Left ventricle myocardium inferior (tissue), 1 donor: Measurements from ENCODE around the gene ANKIB1. TPM values are rescaled to one million over a fixed set of nuclear protein-coding genes. Genes with fewer than 3 reads are reported as not detected.

Experiments used
- DNase-seq: peaks from one replicate; pipeline ENCODE4 v3.0.0-alpha.2; 2020
- H3K27ac ChIP-seq: fragments of 200-600 bp; replicated peaks from 2 replicates; pipeline ENCODE4 v1.8.0; 2021
- H3K27me3 ChIP-seq: fragments of 200-600 bp; 2 replicates; pipeline ENCODE4 v1.8.0; 2021; ENCODE audit warnings: low read depth
- H3K36me3 ChIP-seq: fragments of 200-600 bp; 2 replicates; pipeline ENCODE4 v1.8.0; 2021
- H3K4me1 ChIP-seq: fragments of 200-600 bp; 2 replicates; pipeline ENCODE4 v1.8.0; 2021
- H3K4me3 ChIP-seq: fragments of 200-600 bp; 2 replicates; pipeline ENCODE4 v1.8.0; 2021; ENCODE audit warnings: mild to moderate bottlenecking, moderate library complexity
- H3K9me3 ChIP-seq: fragments of 200-600 bp; replicated peaks from 2 replicates; pipeline ENCODE4 v1.8.0; 2021
- intact Hi-C: fragments of 100-400 bp; cut with micrococcal nuclease; formaldehyde crosslinking; loops from one replicate; pipeline ENCODE4 v1.11.0; 2022
- total RNA-seq: library from RNA; stranded (reverse); fragmentation: NEBNext Ultra II Directional; extraction: Animal tissue kit (Norgen Biotek cat#: 25700); gene quantifications from one replicate; pipeline ENCODE4 v1.2.1, GENCODE V29; 2021
- TF ChIP-seq, protein P1 (sequence below): fragments of 200-600 bp; IDR thresholded peaks from 2 replicates; pipeline ENCODE4 v1.8.0; 2021; ENCODE audit warnings: antibody characterized with exemption, mild to moderate bottlenecking, borderline replicate concordance
- donor health status: DM: no; HTN: yes; CAD: no; lungs with severe emphysema.

ANKIB1 gene
- total RNA-seq, 1 donor from 2014 or later: 49.9 TPM

GRCh38 chr7:92255308-92255707 lies 9.5 kb downstream of the ANKIB1 start:
- peaks cover 76% of the 10 kb centered on the region for H3K4me1 ChIP-seq
- H3K4me3 ChIP-seq: no peak overlapping the region
- H3K36me3 ChIP-seq: no peaks in the 10 kb centered on the region
- H3K9me3 ChIP-seq: peaks cover 3% of the 10 kb centered on the region
- no peaks in the 10 kb centered on the region for H3K27me3 ChIP-seq
- TF ChIP-seq, protein P1, sequence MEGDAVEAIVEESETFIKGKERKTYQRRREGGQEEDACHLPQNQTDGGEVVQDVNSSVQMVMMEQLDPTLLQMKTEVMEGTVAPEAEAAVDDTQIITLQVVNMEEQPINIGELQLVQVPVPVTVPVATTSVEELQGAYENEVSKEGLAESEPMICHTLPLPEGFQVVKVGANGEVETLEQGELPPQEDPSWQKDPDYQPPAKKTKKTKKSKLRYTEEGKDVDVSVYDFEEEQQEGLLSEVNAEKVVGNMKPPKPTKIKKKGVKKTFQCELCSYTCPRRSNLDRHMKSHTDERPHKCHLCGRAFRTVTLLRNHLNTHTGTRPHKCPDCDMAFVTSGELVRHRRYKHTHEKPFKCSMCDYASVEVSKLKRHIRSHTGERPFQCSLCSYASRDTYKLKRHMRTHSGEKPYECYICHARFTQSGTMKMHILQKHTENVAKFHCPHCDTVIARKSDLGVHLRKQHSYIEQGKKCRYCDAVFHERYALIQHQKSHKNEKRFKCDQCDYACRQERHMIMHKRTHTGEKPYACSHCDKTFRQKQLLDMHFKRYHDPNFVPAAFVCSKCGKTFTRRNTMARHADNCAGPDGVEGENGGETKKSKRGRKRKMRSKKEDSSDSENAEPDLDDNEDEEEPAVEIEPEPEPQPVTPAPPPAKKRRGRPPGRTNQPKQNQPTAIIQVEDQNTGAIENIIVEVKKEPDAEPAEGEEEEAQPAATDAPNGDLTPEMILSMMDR: no peak
- H3K27ac ChIP-seq: no peak overlapping the region
- no peak for DNase-seq
- intact Hi-C loops: no loop called here

- H3K4me1 ChIP-seq: peaks cover 44% of the 10 kb centered on the region
- H3K9me3 ChIP-seq: peaks cover 13% of the 10 kb centered on the region
- peaks cover 2% of the 10 kb centered on the region for H3K36me3 ChIP-seq
- intact Hi-C loops: no loop called here
- TF ChIP-seq, protein P1: no peak
- H3K27me3 ChIP-seq: no peaks in the 10 kb centered on the region
- H3K27ac ChIP-seq: no peak overlapping the region
- no peak for DNase-seq
- no peak overlapping the region for H3K4me3 ChIP-seq
Measured at GRCh38 chr7:92259062-92259461, 13.3 kb downstream of the ANKIB1 start.

GRCh38 chr7:92259610-92260247 lies 14.0 kb downstream of the ANKIB1 start:
- no peak overlapping the region for H3K4me3 ChIP-seq
- peaks cover 37% of the 10 kb centered on the region for H3K4me1 ChIP-seq
- no peak overlapping the region for H3K27ac ChIP-seq
- TF ChIP-seq, protein P1: no peak
- DNase-seq: no peak
- no peaks in the 10 kb centered on the region for H3K27me3 ChIP-seq
- H3K9me3 ChIP-seq: peaks cover 19% of the 10 kb centered on the region
- H3K36me3 ChIP-seq: peaks cover 2% of the 10 kb centered on the region
- intact Hi-C loops: no loop called here

DNA sequence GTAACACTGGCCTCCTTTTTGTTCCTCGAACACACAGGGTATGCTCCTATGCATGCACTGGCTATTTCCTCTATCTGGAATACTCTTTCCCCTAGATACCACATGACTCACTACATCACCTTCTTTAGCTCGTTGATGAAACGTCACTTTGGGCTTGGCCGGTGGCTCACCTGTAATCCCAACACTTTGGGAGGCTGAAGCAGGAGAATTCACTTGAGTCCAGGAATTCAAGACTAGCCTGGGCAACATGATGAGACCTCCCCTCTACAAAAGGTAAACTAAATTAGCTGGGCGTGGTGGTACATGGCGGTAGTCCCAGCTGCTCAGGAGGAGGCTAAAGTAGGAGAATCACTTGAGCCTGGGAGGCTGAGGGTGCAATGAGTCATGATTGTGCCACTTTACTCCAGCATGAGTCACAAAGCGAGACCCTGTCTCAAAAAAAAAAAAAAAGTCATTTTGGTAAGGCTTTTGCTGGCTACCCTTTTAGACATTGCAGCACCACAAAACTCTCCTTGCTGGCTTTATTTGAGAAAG lies 14.5 kb downstream of the ANKIB1 start:
- DNase-seq: no peak
- intact Hi-C loops: no loop called here
- no peak overlapping the region for H3K27ac ChIP-seq
- no peak overlapping the region for H3K4me3 ChIP-seq
- H3K27me3 ChIP-seq: no peaks in the 10 kb centered on the region
- TF ChIP-seq, protein P1: no peak
- peaks cover 2% of the 10 kb centered on the region for H3K36me3 ChIP-seq
- H3K4me1 ChIP-seq: peaks cover 31% of the 10 kb centered on the region
- H3K9me3 ChIP-seq: peaks cover 16% of the 10 kb centered on the region

- no peaks in the 10 kb centered on the region for H3K4me1 ChIP-seq
- peaks cover 2% of the 10 kb centered on the region for H3K36me3 ChIP-seq
- no peaks in the 10 kb centered on the region for H3K27me3 ChIP-seq
- H3K4me3 ChIP-seq: no peak overlapping the region
- peaks cover 16% of the 10 kb centered on the region for H3K9me3 ChIP-seq
- H3K27ac ChIP-seq: no peak overlapping the region
- no peak for DNase-seq
- TF ChIP-seq, protein P1: no peak
- intact Hi-C loops: no loop called here
Measured at GRCh38 chr7:92266415-92267241, 20.9 kb downstream of the ANKIB1 start.
